GM12864 (cell line): ENCODE results near the gene EEF1AKMT2.
"Not testable (repeated sequence)": the region's sequence is repeated elsewhere in the genome, so short reads cannot be mapped to it uniquely, and the experiment has no call there.

ENCODE experiments used
- DNase-seq: peaks from one replicate; pipeline ENCODE4 v3.0.0-alpha.2; 2011; ENCODE audit warnings: low read depth
- H3K4me3 ChIP-seq: 2 replicates; pipeline ENCODE4 v1.5.1; 2011; ENCODE audit warnings: mild to moderate bottlenecking, low read depth, low read length, control low read depth
- TF ChIP-seq, protein P1 (sequence below): IDR thresholded peaks from 2 replicates; pipeline ENCODE4 v1.5.1; 2011; ENCODE audit warnings: low read depth, mild to moderate bottlenecking, moderate library complexity, low read length, control low read depth, inconsistent platforms; ENCODE audit errors: missing control alignments

EEF1AKMT2 gene

DNA sequence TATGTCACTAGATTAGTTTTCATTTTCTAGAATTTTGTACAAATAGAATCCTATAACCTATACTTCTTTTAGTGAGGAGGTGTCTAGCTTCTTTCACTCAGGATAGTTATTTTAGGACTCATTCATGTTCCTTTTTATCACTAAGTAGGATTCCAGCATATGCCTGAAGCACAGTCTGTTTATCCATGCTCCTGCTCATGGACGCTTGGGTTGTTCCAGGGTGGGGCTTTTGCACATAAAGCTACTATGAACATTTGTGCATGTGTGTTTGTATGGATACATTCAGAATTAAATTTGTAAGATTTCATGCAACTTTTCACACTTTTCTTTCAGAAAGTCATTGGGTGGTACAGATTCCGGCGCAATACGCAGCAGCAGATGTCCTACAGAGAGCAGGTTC is 34.6 kb upstream of the EEF1AKMT2 start:
- TF ChIP-seq, protein P1, sequence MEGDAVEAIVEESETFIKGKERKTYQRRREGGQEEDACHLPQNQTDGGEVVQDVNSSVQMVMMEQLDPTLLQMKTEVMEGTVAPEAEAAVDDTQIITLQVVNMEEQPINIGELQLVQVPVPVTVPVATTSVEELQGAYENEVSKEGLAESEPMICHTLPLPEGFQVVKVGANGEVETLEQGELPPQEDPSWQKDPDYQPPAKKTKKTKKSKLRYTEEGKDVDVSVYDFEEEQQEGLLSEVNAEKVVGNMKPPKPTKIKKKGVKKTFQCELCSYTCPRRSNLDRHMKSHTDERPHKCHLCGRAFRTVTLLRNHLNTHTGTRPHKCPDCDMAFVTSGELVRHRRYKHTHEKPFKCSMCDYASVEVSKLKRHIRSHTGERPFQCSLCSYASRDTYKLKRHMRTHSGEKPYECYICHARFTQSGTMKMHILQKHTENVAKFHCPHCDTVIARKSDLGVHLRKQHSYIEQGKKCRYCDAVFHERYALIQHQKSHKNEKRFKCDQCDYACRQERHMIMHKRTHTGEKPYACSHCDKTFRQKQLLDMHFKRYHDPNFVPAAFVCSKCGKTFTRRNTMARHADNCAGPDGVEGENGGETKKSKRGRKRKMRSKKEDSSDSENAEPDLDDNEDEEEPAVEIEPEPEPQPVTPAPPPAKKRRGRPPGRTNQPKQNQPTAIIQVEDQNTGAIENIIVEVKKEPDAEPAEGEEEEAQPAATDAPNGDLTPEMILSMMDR = no peak
- no peak for DNase-seq
- H3K4me3 ChIP-seq = no peak overlapping the region

- TF ChIP-seq, protein P1 = no peak
- H3K4me3 ChIP-seq = no peak overlapping the region
- no peak for DNase-seq
These were observed 34.0 kb upstream of the EEF1AKMT2 start for GRCh38 chr10:124825702-124826101.

DNA sequence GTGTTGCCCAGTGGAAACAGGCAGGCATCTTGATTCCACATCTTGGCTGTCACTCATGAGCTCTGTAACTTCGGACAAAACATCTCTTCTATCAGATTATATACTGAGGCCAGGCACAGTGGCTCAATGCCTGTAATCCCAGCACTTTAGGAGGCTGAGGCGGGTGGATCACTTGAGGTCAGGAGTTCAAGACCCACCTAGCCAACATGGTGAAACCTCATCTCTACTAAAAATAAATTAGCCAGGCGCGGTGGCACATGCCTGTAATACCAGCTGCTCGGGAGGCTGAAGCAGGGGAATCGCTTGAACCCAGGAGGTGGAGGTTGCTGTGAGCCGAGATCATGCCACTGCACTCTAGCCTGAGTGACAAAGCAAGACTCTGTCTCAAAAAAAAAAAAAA is 33.2 kb upstream of the EEF1AKMT2 start:
- H3K4me3 ChIP-seq, DNase-seq: not testable (repeated sequence)

- no peak for DNase-seq
These were observed 32.8 kb upstream of the EEF1AKMT2 start for GRCh38 chr10:124824507-124824906.

DNA sequence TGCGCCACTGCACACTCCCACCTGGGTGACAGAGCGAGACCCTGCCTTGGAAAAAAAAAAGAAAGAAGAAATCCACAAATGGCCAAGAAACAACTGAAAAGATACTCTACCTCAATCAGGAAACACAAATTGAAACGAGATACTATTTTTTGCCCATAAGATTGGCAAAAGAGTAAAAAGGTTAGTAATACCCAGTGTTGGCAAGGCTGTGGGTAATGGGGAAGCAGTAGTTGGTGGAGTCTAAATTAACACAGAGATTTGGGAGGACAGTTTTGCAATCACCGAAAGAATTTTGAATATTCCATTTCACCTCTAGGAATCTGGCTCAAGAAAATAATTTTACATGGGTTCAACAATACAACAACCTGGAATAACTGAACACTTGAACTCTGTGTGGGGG is 29.8 kb upstream of the EEF1AKMT2 start:
- TF ChIP-seq, protein P1 = no peak
- H3K4me3 ChIP-seq = no peak overlapping the region
- no peak for DNase-seq

More at GRCh38 chr10:124824507-124824906, 32.8 kb upstream of the EEF1AKMT2 start:
- no peak overlapping the region for H3K4me3 ChIP-seq
- TF ChIP-seq, protein P1 = no peak

GRCh38 chr10:124820121-124820520 is 28.4 kb upstream of the EEF1AKMT2 start:
- no peak overlapping the region for H3K4me3 ChIP-seq
- DNase-seq = no peak
- TF ChIP-seq, protein P1 = no peak

DNA sequence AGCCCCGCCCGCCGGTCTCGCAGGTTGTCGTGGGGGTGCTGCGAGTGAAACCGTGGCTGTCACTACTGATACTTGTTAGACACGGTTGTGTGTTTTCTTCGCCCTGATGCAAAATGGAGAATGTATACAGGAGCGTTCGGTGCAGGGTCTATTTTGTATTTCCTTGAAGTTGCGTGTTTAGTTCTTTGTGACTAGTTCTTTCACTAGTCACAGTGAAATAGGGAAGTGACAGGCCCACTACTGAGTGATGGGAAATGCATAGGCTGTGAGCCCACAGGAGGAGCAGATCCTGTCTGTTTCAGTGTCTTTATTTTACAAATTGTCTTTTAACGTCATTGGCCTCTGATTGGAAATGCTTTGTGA is 10.6 kb upstream of the EEF1AKMT2 start:
- TF ChIP-seq, protein P1 = no peak
- peak; percentile 19 for DNase-seq
- H3K4me3 ChIP-seq = peak overlapping the region; percentile 89

DNA sequence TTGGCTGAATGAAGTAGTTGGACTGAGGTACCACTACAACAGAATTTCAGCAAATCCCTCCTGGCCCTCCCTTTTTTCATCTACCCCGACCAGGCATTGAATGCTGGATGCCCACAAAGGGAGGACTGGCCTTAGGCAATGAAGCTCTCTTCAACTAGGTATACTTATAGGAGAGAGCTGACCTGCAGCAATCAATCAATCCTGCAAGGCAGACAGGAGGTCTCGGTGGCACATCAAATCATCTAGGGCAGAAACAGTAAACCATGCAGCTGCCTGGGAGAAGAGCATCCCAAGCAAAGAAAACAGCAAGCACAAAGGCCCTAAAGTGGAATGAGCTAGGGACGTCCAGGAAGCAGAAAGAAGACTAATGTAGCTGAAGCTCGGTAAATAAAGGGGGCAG is 7.5 kb upstream of the EEF1AKMT2 start:
- H3K4me3 ChIP-seq = no peak overlapping the region
- DNase-seq = no peak
- TF ChIP-seq, protein P1 = no peak
